Heart right ventricle (tissue), 16 donors: ENCODE results near the gene TNFRSF8. TPM values are rescaled to one million over a fixed set of nuclear protein-coding genes. Genes with fewer than 3 reads are reported as not detected.

ENCODE experiments used
- ATAC-seq, 8 donors: fragments of 200-7000 bp; cut with Tn5 transposase; one replicate each; pipeline ENCODE4 v1.9.1; 2020; ENCODE audit warnings: mild to moderate bottlenecking in 8 of 8, moderate library complexity in 8 of 8, moderate number of reproducible peaks in 1 of 8
- DNase-seq, 2 donors: peaks; one replicate each; pipeline ENCODE4 v3.0.0-alpha.2; 2020
- H3K27ac ChIP-seq, 10 donors: fragments of 200-600 bp; sonication (generic) in 2 of 10; one replicate each; pipeline versions ENCODE4 v1.5.0 to v1.8.0; 2020 to 2022; ENCODE audit warnings: mild to moderate bottlenecking in 3 of 10
- H3K27me3 ChIP-seq, 7 donors: fragments of 200-600 bp; one replicate each; pipeline ENCODE4 v1.8.0; 2021 to 2022; ENCODE audit warnings: mild to moderate bottlenecking in 2 of 7
- H3K36me3 ChIP-seq, 9 donors: fragments of 200-600 bp; sonication (generic) in 1 of 9; one replicate each; pipeline versions ENCODE4 v1.5.0 to v1.8.0; 2020 to 2022; ENCODE audit warnings: mild to moderate bottlenecking in 2 of 9
- H3K4me1 ChIP-seq, 9 donors: fragments of 200-600 bp; sonication (generic) in 1 of 9; one replicate each; pipeline versions ENCODE4 v1.5.0 to v1.8.0; 2020 to 2022; ENCODE audit warnings: mild to moderate bottlenecking in 4 of 9
- H3K4me3 ChIP-seq, 10 donors: fragments of 200-600 bp; sonication (generic) in 2 of 10; one replicate each; pipeline versions ENCODE4 v1.5.0 to v1.8.0; 2020 to 2022; ENCODE audit warnings: mild to moderate bottlenecking in 7 of 10, moderate library complexity in 2 of 10
- H3K9me3 ChIP-seq, 11 donors: fragments of 200-600 bp in 10 of 11; sonication (generic) in 2 of 11; one replicate each; pipeline versions ENCODE4 v1.5.0 to v1.8.0; 2013 to 2022; ENCODE audit warnings: mild to moderate bottlenecking in 2 of 11, control low read depth in 1 of 11, moderate library complexity in 1 of 11
- CTCF ChIP-seq, 9 donors: fragments of 200-600 bp; sonication (generic) in 2 of 9; IDR thresholded peaks; one replicate each; pipeline versions ENCODE4 v1.5.0 to v1.8.0; 2021 to 2022; ENCODE audit warnings: antibody characterized with exemption in 9 of 9, mild to moderate bottlenecking in 5 of 9, moderate library complexity in 1 of 9
- WGBS, 2 donors: extraction: QIAGEN DNeasy Blood & Tissue Kit; methylation state at CpG; one replicate each; pipeline ENCODE4 v1.1.7; 2013; ENCODE audit warnings: inconsistent platforms in 1 of 2; 5-methylcytosine and 5-hydroxymethylcytosine counted together
- intact Hi-C, 10 donors: fragments of 100-400 bp; cut with DNase I; formaldehyde crosslinking; loops; one replicate each; pipeline versions ENCODE4 v1.11.1 to v1.14.2; 2022
- polyA plus RNA-seq, 2 donors: library from polyadenylated mRNA; stranded (reverse); fragments of 200-250 nt; gene quantifications; one replicate each; pipeline ENCODE4 v1.2.3, GENCODE V29; 2013
- total RNA-seq, 10 donors: library from RNA; stranded (reverse); fragmentation: NEBNext Ultra II Directional in 3 of 10; extraction: Animal tissue kit (Norgen Biotek cat#: 25700) in 3 of 10; gene quantifications; one replicate each; pipeline versions ENCODE4 v1.2.1 to v1.2.4, GENCODE V29; 2021 to 2023
- donor health status: Arrhythmogenic right ventricular cardiomyopathy.
- donor health status: ischemic (EF 13 %, LVEDD 7.1; RV severe dilation, severe dysfunction).
- donor health status: healthy with polysubstance abuse.
- donor health status: DM: no; HTN: yes; CAD: no.
- donor health status: DM: no; HTN: no; CAD: no.
- donor health status: ischemic (EF 25% LVEDD 6.9; RV normal size, moderate dysfunction).
- donor health status: ischemic (EF 25% LVEDD 5.7; RV mildly dilated, moderate dysfunction).
- donor health status: healthy.
- donor health status: DM: yes; HTN: yes; CAD: no.
- donor health status: Ischemic cardiomyopathy.
- donor health status: ischemic (EF 35%, LVEDD 5.7; RV mildly dilated, moderate dysfunction).
- donor health status: nonischemic (EF 11% LVEDD 7.7; RV severe dilation, severe dysfunction).
- donor health status: DM: yes; HTN: yes; CAD: no.
- donor health status: PGD.
- donor health status: ischemic (EF 29% LVEDD 5.4; RV normal size, mild dysfunction).
- donor health status: nonischemic (EF 23%, LVEDD 6.1; RV moderate dilation, normal function).

The TNFRSF8 gene
- total and polyA plus RNA-seq, 12 donors: 0.21 to 2.4 (median 1.0) TPM

DNA sequence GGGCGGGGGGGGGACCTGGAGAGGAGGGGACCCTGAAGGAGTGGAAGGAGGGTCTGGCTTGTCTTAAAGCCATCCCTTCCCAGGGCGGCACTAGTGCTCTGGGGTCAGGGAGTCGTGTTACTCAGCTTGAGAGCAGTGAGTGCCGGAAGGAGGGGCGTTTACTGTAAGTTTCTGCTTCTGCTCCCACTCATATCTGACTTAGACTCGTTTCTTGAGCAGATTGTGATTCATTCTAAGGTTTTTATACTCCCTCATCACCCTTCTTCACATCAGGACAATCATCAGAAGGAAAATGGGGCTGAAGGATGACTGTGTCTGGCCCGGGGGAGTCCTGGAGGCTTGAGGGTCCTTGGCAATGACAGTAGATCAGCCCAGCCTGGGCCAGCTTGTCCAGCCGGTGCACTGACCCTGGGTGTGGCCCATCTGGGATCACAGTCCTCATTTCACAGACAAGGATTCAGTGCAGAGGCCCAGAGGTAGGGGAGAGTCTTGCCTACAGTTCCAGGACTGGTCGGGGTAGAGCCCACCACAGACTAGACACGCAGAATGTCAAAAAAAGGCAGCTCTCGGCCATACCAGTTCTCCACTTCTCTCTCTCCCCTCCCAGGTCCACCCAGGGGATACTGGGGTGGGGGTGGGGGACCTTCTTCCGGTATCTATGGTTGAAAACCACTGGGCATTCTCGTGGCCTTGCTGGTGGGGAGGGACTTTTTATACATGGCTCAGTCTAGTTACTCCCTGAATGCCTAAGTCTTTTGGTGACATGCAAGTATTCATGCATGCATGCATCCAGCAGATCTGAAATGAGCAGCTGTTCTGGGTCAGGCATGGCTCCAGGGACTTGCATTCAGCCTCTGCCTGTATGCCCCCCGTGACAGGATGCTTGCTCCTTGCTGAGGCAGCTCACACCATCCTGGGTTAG, 5.1 kb downstream of the TNFRSF8 start:
- Histone ChIP-seq H3K27ac (peak overlapping the region in 6 of 10 donors; percentile 25 to 78 (median 35)), H3K4me1 (peaks cover 0 to 27% (median 12%) of the 10 kb centered on the region in 9 donors), H3K36me3 (no peaks in the 10 kb centered on the region), H3K9me3 (no peaks in the 10 kb centered on the region), H3K27me3 (peaks cover 19 to 76% (median 62%) of the 10 kb centered on the region in 7 donors), H3K4me3 (no peak overlapping the region)
- 36 to 45% methylated on average over 14 of the region's 14 CpGs for WGBS, 2 donors
- ATAC-seq (peak in 7 of 8 donors; percentile 31 to 64 (median 50)), DNase-seq (no peak)
- TF ChIP-seq CTCF (IDR thresholded peaks at IDR 0.05): no peak
- intact Hi-C loops: no loop called here

GRCh38 chr1:12069623-12070244, 6.6 kb downstream of the TNFRSF8 start:
- 52 to 53% methylated on average over 10 of the region's 10 CpGs for WGBS, 2 donors

GRCh38 chr1:12071892-12072291, 8.8 kb downstream of the TNFRSF8 start:
- intact Hi-C loops: no loop called here
- Histone ChIP-seq H3K9me3 (peaks cover 0 to 1% (median 0%) of the 10 kb centered on the region in 11 donors), H3K27me3 (peaks cover 0 to 42% (median 27%) of the 10 kb centered on the region in 7 donors), H3K27ac (no peak overlapping the region), H3K36me3 (no peaks in the 10 kb centered on the region), H3K4me3 (no peak overlapping the region), H3K4me1 (peaks cover 0 to 16% (median 6%) of the 10 kb centered on the region in 9 donors)
- DNase-seq (no peak), ATAC-seq (no peak)
- 79 to 87% methylated on average over 3 of the region's 3 CpGs for WGBS, 2 donors
- TF ChIP-seq CTCF (IDR thresholded peaks at IDR 0.05): no peak

More at GRCh38 chr1:12069623-12070244, 6.6 kb downstream of the TNFRSF8 start:
- Histone ChIP-seq H3K27ac (no peak overlapping the region), H3K4me1 (peaks cover 0 to 19% (median 6%) of the 10 kb centered on the region in 9 donors), H3K36me3 (no peaks in the 10 kb centered on the region), H3K4me3 (no peak overlapping the region), H3K9me3 (no peaks in the 10 kb centered on the region), H3K27me3 (peaks cover 11 to 61% (median 46%) of the 10 kb centered on the region in 7 donors)
- intact Hi-C loops: no loop called here
- DNase-seq: no peak
- no peak for TF ChIP-seq CTCF (IDR thresholded peaks at IDR 0.05)
- ATAC-seq: no peak

- peaks cover 0 to 40% (median 20%) of the 10 kb centered on the region in 7 donors for H3K27me3 ChIP-seq
- no peak for DNase-seq
- intact Hi-C loops: no loop called here
- no peak for ATAC-seq
- peaks cover 0 to 10% (median 0%) of the 10 kb centered on the region in 11 donors for H3K9me3 ChIP-seq
- peaks cover 0 to 13% (median 6%) of the 10 kb centered on the region in 9 donors for H3K4me1 ChIP-seq
- H3K27ac ChIP-seq: no peak overlapping the region
- H3K4me3 ChIP-seq: no peak overlapping the region
- WGBS, 2 donors: 78 to 82% methylated on average over 8 of the region's 8 CpGs
- H3K36me3 ChIP-seq: no peaks in the 10 kb centered on the region
- no peak for TF ChIP-seq CTCF (IDR thresholded peaks at IDR 0.05)
These were observed 9.6 kb downstream of the TNFRSF8 start for GRCh38 chr1:12072741-12073140.
